Skeletal muscle tissue (tissue), 4 donors: ENCODE data around the gene TRABD2B. TPM values are rescaled to one million over a fixed set of nuclear protein-coding genes. Genes with fewer than 3 reads are reported as not detected.

Source experiments
- H3K27ac ChIP-seq: one replicate; pipeline ENCODE4 v1.7.0; 2013; ENCODE audit warnings: mild to moderate bottlenecking, low read depth, low read length, inconsistent platforms
- H3K27me3 ChIP-seq, 3 donors: one replicate each; pipeline ENCODE4 v1.7.0; 2013; ENCODE audit warnings: low read length in 3 of 3; ENCODE audit not compliant: control insufficient read depth in 3 of 3, insufficient read depth in 3 of 3
- H3K36me3 ChIP-seq, 3 donors: one replicate each; pipeline ENCODE4 v1.7.0; 2013; ENCODE audit warnings: low read length in 3 of 3; ENCODE audit not compliant: control insufficient read depth in 3 of 3, insufficient read depth in 3 of 3
- H3K4me1 ChIP-seq, 3 donors: one replicate each; pipeline ENCODE4 v1.7.0; 2013; ENCODE audit warnings: low read length in 3 of 3, mild to moderate bottlenecking in 3 of 3; ENCODE audit not compliant: control insufficient read depth in 3 of 3, insufficient read depth in 3 of 3
- H3K4me3 ChIP-seq, 3 donors: one replicate each; pipeline ENCODE4 v1.7.0; 2013; ENCODE audit warnings: low read length in 3 of 3
- H3K9ac ChIP-seq, 3 donors: one replicate each; pipeline ENCODE4 v1.7.0; 2013; ENCODE audit warnings: low read length in 3 of 3, mild to moderate bottlenecking in 3 of 3, moderate library complexity in 2 of 3, low read depth in 1 of 3
- H3K9me3 ChIP-seq, 3 donors: one replicate each; pipeline ENCODE4 v1.7.0; 2013; ENCODE audit warnings: low read length in 3 of 3; ENCODE audit not compliant: control insufficient read depth in 3 of 3
- total RNA-seq: library from RNA; depleted of rRNA; stranded (reverse); fragments of >200 nt; gene quantifications from one replicate; pipeline ENCODE4 v1.2.3, GENCODE V29; 2014
- donor health status: Osteomylitis.

The TRABD2B gene
- total RNA-seq, 1 donor from 2014 or later = 0.52 TPM

- H3K4me3 ChIP-seq = no peak overlapping the region
- no peak overlapping the region for H3K27ac ChIP-seq
- H3K9ac ChIP-seq = no peak overlapping the region
- H3K9me3 ChIP-seq = no peaks in the 10 kb centered on the region
- no peaks in the 10 kb centered on the region for H3K27me3 ChIP-seq
- H3K4me1 ChIP-seq = peaks cover 2 to 18% (median 3%) of the 10 kb centered on the region in 3 donors
- no peaks in the 10 kb centered on the region for H3K36me3 ChIP-seq
Measured at GRCh38 chr1:47893412-47893811, 103.8 kb downstream of the TRABD2B start.

- no peak overlapping the region for H3K4me3 ChIP-seq
- no peak overlapping the region for H3K27ac ChIP-seq
Measured at GRCh38 chr1:47890779-47891178, 106.4 kb downstream of the TRABD2B start.

GRCh38 chr1:47888294-47888629 lies 108.9 kb downstream of the TRABD2B start:
- Histone ChIP-seq H3K4me1 (no peaks in the 10 kb centered on the region), H3K27ac (no peak overlapping the region), H3K27me3 (no peaks in the 10 kb centered on the region), H3K9ac (no peak overlapping the region), H3K9me3 (no peaks in the 10 kb centered on the region), H3K36me3 (no peaks in the 10 kb centered on the region), H3K4me3 (no peak overlapping the region)

More at GRCh38 chr1:47890779-47891178, 106.4 kb downstream of the TRABD2B start:
- peaks cover 0 to 14% (median 0%) of the 10 kb centered on the region in 3 donors for H3K4me1 ChIP-seq
- H3K27me3 ChIP-seq = no peaks in the 10 kb centered on the region
- H3K36me3 ChIP-seq = no peaks in the 10 kb centered on the region
- H3K9me3 ChIP-seq = no peaks in the 10 kb centered on the region
- no peak overlapping the region for H3K9ac ChIP-seq

GRCh38 chr1:47887475-47888293 lies 109.5 kb downstream of the TRABD2B start:
- Histone ChIP-seq H3K36me3 (no peaks in the 10 kb centered on the region), H3K27ac (no peak overlapping the region), H3K4me3 (no peak overlapping the region), H3K9me3 (no peaks in the 10 kb centered on the region), H3K27me3 (no peaks in the 10 kb centered on the region), H3K9ac (no peak overlapping the region), H3K4me1 (no peaks in the 10 kb centered on the region)

- H3K4me1 ChIP-seq = peaks cover 0 to under 1% (median 0%) of the 10 kb centered on the region in 3 donors
- no peaks in the 10 kb centered on the region for H3K36me3 ChIP-seq
- no peaks in the 10 kb centered on the region for H3K9me3 ChIP-seq
- H3K27ac ChIP-seq = no peak overlapping the region
- H3K4me3 ChIP-seq = no peak overlapping the region
- no peaks in the 10 kb centered on the region for H3K27me3 ChIP-seq
- no peak overlapping the region for H3K9ac ChIP-seq
Measured at GRCh38 chr1:47887060-47887459, 110.1 kb downstream of the TRABD2B start.

- H3K27me3 ChIP-seq = no peaks in the 10 kb centered on the region
- no peaks in the 10 kb centered on the region for H3K9me3 ChIP-seq
- no peaks in the 10 kb centered on the region for H3K36me3 ChIP-seq
- H3K4me3 ChIP-seq = no peak overlapping the region
- H3K4me1 ChIP-seq = peaks cover 0 to 5% (median 0%) of the 10 kb centered on the region in 3 donors
- no peak overlapping the region for H3K27ac ChIP-seq
- no peak overlapping the region for H3K9ac ChIP-seq
Measured at GRCh38 chr1:47886141-47886540, 111.0 kb downstream of the TRABD2B start.

GRCh38 chr1:47885062-47885830 lies 111.9 kb downstream of the TRABD2B start:
- H3K4me1 ChIP-seq = peaks cover 0 to 5% (median 0%) of the 10 kb centered on the region in 3 donors
- H3K4me3 ChIP-seq = no peak overlapping the region
- H3K9me3 ChIP-seq = no peaks in the 10 kb centered on the region
- no peak overlapping the region for H3K27ac ChIP-seq
- no peaks in the 10 kb centered on the region for H3K27me3 ChIP-seq
- H3K9ac ChIP-seq = no peak overlapping the region
- H3K36me3 ChIP-seq = no peaks in the 10 kb centered on the region

GRCh38 chr1:47883963-47884362 lies 113.2 kb downstream of the TRABD2B start:
- Histone ChIP-seq H3K4me3 (no peak overlapping the region), H3K27me3 (no peaks in the 10 kb centered on the region), H3K27ac (no peak overlapping the region), H3K4me1 (peaks cover 0 to 5% (median 0%) of the 10 kb centered on the region in 3 donors), H3K9me3 (no peaks in the 10 kb centered on the region), H3K9ac (no peak overlapping the region), H3K36me3 (no peaks in the 10 kb centered on the region)

GRCh38 chr1:47881505-47882442 lies 115.4 kb downstream of the TRABD2B start:
- peaks cover 0 to 5% (median 0%) of the 10 kb centered on the region in 3 donors for H3K4me1 ChIP-seq
- no peak overlapping the region for H3K9ac ChIP-seq
- peaks cover 0 to 2% (median 0%) of the 10 kb centered on the region in 3 donors for H3K27me3 ChIP-seq
- no peak overlapping the region for H3K27ac ChIP-seq
- no peak overlapping the region for H3K4me3 ChIP-seq
- no peaks in the 10 kb centered on the region for H3K36me3 ChIP-seq
- H3K9me3 ChIP-seq = no peaks in the 10 kb centered on the region
